Effector memory CD8-positive, alpha-beta T cell (primary cell): ENCODE data around the gene TTI1.

Experiments
- ATAC-seq: fragments of 150-1000 bp; cut with Tn5 transposase; replicated peaks from 2 replicates; pipeline ENCODE4 v1.10.0; 2021; ENCODE audit warnings: mild to moderate bottlenecking, moderate library complexity
- DNase-seq, 3 experiments: peaks; one replicate each; pipeline ENCODE4 v3.0.0; 2021
- H3K27ac Mint-ChIP-seq, 2 donors: one replicate each; pipeline ENCODE4 v1.8.0; 2022; ENCODE audit warnings: mild to moderate bottlenecking in 2 of 2, mixed read lengths in 2 of 2, moderate library complexity in 2 of 2
- H3K27me3 Mint-ChIP-seq, 2 donors: one replicate each; pipeline ENCODE4 v1.8.0; 2022; ENCODE audit warnings: mixed read lengths in 2 of 2
- H3K36me3 Mint-ChIP-seq: one replicate; pipeline ENCODE4 v1.8.0; 2022; ENCODE audit warnings: mild to moderate bottlenecking, moderate library complexity, mixed read lengths; ENCODE audit not compliant: insufficient read depth
- H3K4me1 Mint-ChIP-seq, 2 donors: one replicate each; pipeline ENCODE4 v1.8.0; 2022; ENCODE audit warnings: low read depth in 2 of 2, mixed read lengths in 2 of 2
- H3K4me3 Mint-ChIP-seq, 2 donors: one replicate each; pipeline ENCODE4 v1.8.0; 2022; ENCODE audit warnings: mild to moderate bottlenecking in 2 of 2, mixed read lengths in 2 of 2, moderate library complexity in 2 of 2
- H3K9me3 Mint-ChIP-seq, 2 donors: one replicate each; pipeline ENCODE4 v1.8.0; 2022; ENCODE audit warnings: mixed read lengths in 2 of 2

The TTI1 gene

GRCh38 chr20:38043512-38044300 is 10.4 kb upstream of the TTI1 start:
- Mint-ChIP-seq H3K36me3 (peaks cover 49% of the 10 kb centered on the region), H3K4me3 (no peak overlapping the region), H3K4me1 (peaks cover 9 to 21% of the 10 kb centered on the region in 2 donors), H3K27me3 (no peaks in the 10 kb centered on the region), H3K27ac (peak overlapping the region in 1 of 2 donors; percentile 17), H3K9me3 (no peaks in the 10 kb centered on the region)
- DNase-seq = no peak
- no peak for ATAC-seq

GRCh38 chr20:38040276-38040675 is 7.0 kb upstream of the TTI1 start:
- DNase-seq (no peak), ATAC-seq (no peak)
- H3K27me3 Mint-ChIP-seq = no peaks in the 10 kb centered on the region
- no peaks in the 10 kb centered on the region for H3K9me3 Mint-ChIP-seq
- peaks cover 14 to 24% of the 10 kb centered on the region in 2 donors for H3K4me1 Mint-ChIP-seq
- peaks cover 56% of the 10 kb centered on the region for H3K36me3 Mint-ChIP-seq
- H3K27ac Mint-ChIP-seq = no peak overlapping the region
- no peak overlapping the region for H3K4me3 Mint-ChIP-seq

GRCh38 chr20:38036366-38036765 is 3.1 kb upstream of the TTI1 start:
- DNase-seq (no peak), ATAC-seq (no peak)
- Mint-ChIP-seq H3K9me3 (no peaks in the 10 kb centered on the region), H3K27ac (peak overlapping the region in 1 of 2 donors; percentile 31), H3K4me3 (peak overlapping the region in 1 of 2 donors; percentile 29), H3K27me3 (no peaks in the 10 kb centered on the region), H3K36me3 (peaks cover 53% of the 10 kb centered on the region), H3K4me1 (peaks cover 34 to 36% of the 10 kb centered on the region in 2 donors)

DNA sequence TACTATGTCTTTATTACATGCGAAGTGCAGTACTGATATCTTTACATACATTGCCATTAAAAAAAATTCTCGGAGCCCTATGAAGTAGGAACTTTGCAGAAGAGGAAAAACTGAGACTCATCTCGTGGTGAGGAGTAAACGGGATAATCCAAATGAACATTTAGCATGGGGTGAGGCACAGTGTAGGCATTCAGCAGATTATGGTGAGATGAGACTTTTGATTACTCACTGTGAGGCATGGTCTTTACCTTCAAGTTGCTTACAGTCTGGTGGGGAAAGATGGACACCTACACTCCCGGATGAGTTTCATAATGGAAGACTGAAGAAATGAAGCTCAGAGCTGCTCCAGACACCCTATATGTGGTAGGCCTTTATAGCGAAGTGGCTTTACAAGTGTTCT is 1.7 kb upstream of the TTI1 start:
- Mint-ChIP-seq H3K27ac (peak overlapping the region; percentile 96 to 99), H3K27me3 (no peaks in the 10 kb centered on the region), H3K9me3 (no peaks in the 10 kb centered on the region), H3K4me1 (peaks cover 41 to 42% of the 10 kb centered on the region in 2 donors), H3K36me3 (peaks cover 45% of the 10 kb centered on the region), H3K4me3 (peak overlapping the region; percentile 93 to 97)
- ATAC-seq (no peak), DNase-seq (no peak)

DNA sequence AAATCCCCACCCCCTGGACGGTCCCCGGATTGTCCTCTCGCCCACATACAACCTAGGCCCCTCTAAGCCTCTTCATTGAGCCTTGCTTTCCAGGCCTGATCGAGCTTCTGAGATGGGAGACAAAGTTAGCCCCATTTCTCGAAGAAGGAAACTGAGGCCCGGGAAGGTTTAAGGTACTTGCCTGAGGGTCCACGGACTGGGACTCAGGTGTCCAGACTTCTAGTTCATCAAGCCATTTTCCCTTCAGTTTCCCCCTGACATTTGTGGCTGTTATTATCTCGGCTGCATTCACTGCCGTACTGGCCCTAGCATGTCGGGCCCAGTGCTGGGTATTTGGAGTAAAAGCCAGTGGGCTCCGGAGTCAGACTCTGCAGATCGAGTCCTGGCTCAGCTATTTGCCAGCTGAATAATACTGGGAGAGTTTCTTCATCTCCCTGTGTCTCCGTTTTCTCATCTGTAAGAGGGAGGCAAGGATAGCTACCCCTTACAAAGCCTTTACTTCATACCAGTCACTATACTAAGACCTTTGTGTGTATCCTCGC is 923 bp upstream of the TTI1 start:
- Mint-ChIP-seq H3K4me1 (peaks cover 44 to 50% of the 10 kb centered on the region in 2 donors), H3K27me3 (no peaks in the 10 kb centered on the region), H3K27ac (peak overlapping the region; percentile 96 to 99), H3K36me3 (peaks cover 37% of the 10 kb centered on the region), H3K4me3 (peak overlapping the region; percentile 93 to 97), H3K9me3 (no peaks in the 10 kb centered on the region)
- peak; percentile 4 for ATAC-seq
- no peak for DNase-seq

- Mint-ChIP-seq H3K27me3 (no peaks in the 10 kb centered on the region), H3K4me1 (peaks cover 47 to 57% of the 10 kb centered on the region in 2 donors), H3K4me3 (peak overlapping the region; percentile 93 to 97), H3K27ac (peak overlapping the region; percentile 96 to 99), H3K36me3 (peaks cover 27% of the 10 kb centered on the region), H3K9me3 (no peaks in the 10 kb centered on the region)
- ATAC-seq (peak; percentile 67), DNase-seq (no peak)
Measured at GRCh38 chr20:38032585-38033329, 499 bp downstream of the TTI1 start.

GRCh38 chr20:38031957-38032356 is 1.3 kb downstream of the TTI1 start:
- H3K27me3 Mint-ChIP-seq = no peaks in the 10 kb centered on the region
- H3K4me3 Mint-ChIP-seq = peak overlapping the region; percentile 93 to 97

DNA sequence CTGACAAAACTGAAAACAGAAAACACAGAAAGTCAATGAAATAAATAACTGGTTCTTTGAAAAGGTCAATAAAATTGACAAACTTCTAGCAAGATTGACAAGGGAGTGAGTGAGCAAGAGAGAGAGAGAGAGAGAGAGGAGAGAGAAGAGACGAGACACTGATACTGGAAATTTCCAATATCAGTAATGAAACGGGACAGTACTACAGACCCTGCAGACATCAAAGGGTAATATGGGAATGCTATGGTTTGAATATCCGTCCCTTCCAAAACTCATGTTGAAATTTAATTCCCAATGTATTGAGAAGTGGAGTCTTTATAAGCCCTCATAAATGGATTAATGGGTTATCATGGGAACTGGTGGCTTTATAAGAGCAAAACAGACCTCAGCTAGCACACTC is 3.8 kb downstream of the TTI1 start:
- Mint-ChIP-seq H3K36me3 (peaks cover 12% of the 10 kb centered on the region), H3K4me3 (no peak overlapping the region), H3K27me3 (no peaks in the 10 kb centered on the region), H3K27ac (peak overlapping the region in 1 of 2 donors; percentile 57), H3K9me3 (no peaks in the 10 kb centered on the region), H3K4me1 (peaks cover 33 to 39% of the 10 kb centered on the region in 2 donors)
- DNase-seq = no peak
- ATAC-seq = no peak

More at GRCh38 chr20:38031957-38032356, 1.3 kb downstream of the TTI1 start:
- DNase-seq (no peak), ATAC-seq (no peak)
- Mint-ChIP-seq H3K36me3 (peaks cover 20% of the 10 kb centered on the region), H3K27ac (peak overlapping the region; percentile 14 to 99), H3K9me3 (no peaks in the 10 kb centered on the region), H3K4me1 (peaks cover 41 to 50% of the 10 kb centered on the region in 2 donors)

DNA sequence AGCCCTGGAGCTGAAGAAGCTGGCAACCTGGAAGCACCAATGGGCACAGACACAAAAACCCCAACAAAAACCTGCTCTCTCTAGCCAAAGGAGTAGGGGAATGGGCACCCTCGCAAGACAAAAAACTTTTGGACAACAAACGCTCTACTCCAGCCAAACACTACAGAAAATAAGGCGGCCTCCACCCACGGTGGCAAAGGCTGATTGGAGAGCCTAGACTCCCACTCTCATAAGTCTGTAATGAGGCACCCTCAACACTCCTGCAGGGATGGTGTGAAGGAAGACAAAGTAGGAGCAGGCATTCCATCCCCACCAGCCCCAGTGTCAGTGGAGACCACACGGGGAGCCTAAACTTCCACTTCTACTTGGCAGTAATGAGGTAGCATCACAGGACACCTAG is 8.8 kb downstream of the TTI1 start:
- Mint-ChIP-seq H3K27ac (no peak overlapping the region), H3K36me3 (no peaks in the 10 kb centered on the region)
- ATAC-seq = no peak

GRCh38 chr20:38023181-38024001 is 9.9 kb downstream of the TTI1 start:
- no peak overlapping the region for H3K27ac Mint-ChIP-seq
- no peak overlapping the region for H3K4me3 Mint-ChIP-seq
- peaks cover 8% of the 10 kb centered on the region for H3K36me3 Mint-ChIP-seq

More for the DNA sequence above, 8.8 kb downstream of the TTI1 start:
- H3K4me1 Mint-ChIP-seq = peaks cover 24 to 33% of the 10 kb centered on the region in 2 donors
- H3K9me3 Mint-ChIP-seq = no peaks in the 10 kb centered on the region
- H3K4me3 Mint-ChIP-seq = no peak overlapping the region
- H3K27me3 Mint-ChIP-seq = no peaks in the 10 kb centered on the region
- DNase-seq = no peak

DNA sequence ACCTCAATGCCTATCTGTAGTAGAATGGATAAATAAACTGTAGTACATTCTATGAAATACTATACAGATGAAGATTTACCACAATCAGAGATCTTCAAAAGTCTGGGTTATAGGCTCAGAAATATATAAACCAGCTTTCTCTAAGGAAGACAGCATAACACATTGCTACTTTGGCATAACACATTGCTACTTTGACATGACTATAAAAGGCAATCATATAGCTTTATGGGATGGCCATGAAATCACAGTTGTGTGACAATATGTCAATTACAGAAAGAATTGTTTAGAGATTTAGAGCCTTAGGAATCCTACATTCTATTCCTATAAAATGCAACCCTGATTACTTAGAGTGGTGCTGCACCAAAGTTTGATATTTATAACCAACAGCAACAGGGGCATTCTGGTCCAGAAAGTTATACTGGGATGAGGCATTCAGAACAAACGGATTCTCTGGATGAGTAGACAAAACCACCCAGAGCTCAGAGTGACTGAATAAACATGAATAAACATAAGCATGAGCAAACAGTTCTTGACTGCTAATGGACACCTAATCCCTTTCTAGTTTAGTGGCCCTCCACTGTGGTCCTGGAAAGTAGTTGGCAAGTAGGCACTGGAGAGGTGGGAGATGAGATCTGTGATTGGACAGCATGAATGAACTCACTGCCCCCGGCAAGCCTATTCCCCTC is 12.0 kb downstream of the TTI1 start:
- H3K27ac Mint-ChIP-seq = peak overlapping the region in 1 of 2 donors; percentile 1
- peaks cover 0 to 6% of the 10 kb centered on the region in 2 donors for H3K9me3 Mint-ChIP-seq
- ATAC-seq (no peak), DNase-seq (no peak)
- H3K4me1 Mint-ChIP-seq = peaks cover 22 to 28% of the 10 kb centered on the region in 2 donors
- no peak overlapping the region for H3K4me3 Mint-ChIP-seq
- peaks cover 23% of the 10 kb centered on the region for H3K36me3 Mint-ChIP-seq
- H3K27me3 Mint-ChIP-seq = no peaks in the 10 kb centered on the region

More at GRCh38 chr20:38023181-38024001, 9.9 kb downstream of the TTI1 start:
- Mint-ChIP-seq H3K9me3 (peaks cover 0 to 2% of the 10 kb centered on the region in 2 donors), H3K27me3 (no peaks in the 10 kb centered on the region), H3K4me1 (peaks cover 19 to 24% of the 10 kb centered on the region in 2 donors)
- no peak for DNase-seq
- no peak for ATAC-seq

DNA sequence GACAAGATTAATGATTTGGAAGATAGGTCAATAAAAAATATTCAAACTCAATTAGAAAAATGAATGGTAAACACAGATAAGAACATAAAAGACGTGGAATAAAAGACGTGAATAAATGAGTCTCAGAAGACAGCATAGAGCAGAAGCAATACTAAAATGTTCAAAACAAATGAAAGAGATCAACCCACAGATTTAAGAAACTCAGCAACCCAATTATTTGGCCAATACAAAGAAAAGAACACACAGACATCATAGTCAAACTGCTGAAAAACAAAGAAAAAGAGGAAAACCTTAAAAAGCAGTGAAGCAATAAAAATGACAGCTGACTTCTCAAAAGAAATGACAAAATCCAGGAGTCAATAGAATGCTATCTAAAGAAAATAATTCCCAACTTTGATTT is 14.9 kb downstream of the TTI1 start:
- H3K4me3 Mint-ChIP-seq = no peak overlapping the region
- no peak for DNase-seq
- no peak for ATAC-seq
- peaks cover 39% of the 10 kb centered on the region for H3K36me3 Mint-ChIP-seq
- H3K27ac Mint-ChIP-seq = no peak overlapping the region
- peaks cover 17 to 34% of the 10 kb centered on the region in 2 donors for H3K4me1 Mint-ChIP-seq
- H3K27me3 Mint-ChIP-seq = no peaks in the 10 kb centered on the region
- H3K9me3 Mint-ChIP-seq = peaks cover 0 to 6% of the 10 kb centered on the region in 2 donors
